Mesodermal cell (in vitro differentiated cells): Measurements from ENCODE around the gene UNC13B.
"Not testable (repeated sequence)": the region's sequence is repeated elsewhere in the genome, so short reads cannot be mapped to it uniquely, and the experiment has no call there.

ENCODE experiments used
- H3K27ac ChIP-seq: 2 replicates; pipeline ENCODE4 v1.7.0; 2013; ENCODE audit warnings: mild to moderate bottlenecking, low read depth, low read length, moderate library complexity; ENCODE audit not compliant: severe bottlenecking
- H3K36me3 ChIP-seq: 2 replicates; pipeline ENCODE4 v1.7.1; 2013; ENCODE audit warnings: mild to moderate bottlenecking, low read length, moderate library complexity; ENCODE audit not compliant: control insufficient read depth, insufficient read depth
- H3K4me1 ChIP-seq: one replicate; pipeline ENCODE4 v1.7.1; 2013; ENCODE audit warnings: mild to moderate bottlenecking, low read length; ENCODE audit not compliant: insufficient read depth, control insufficient read depth, poor library complexity, severe bottlenecking
- H3K4me3 ChIP-seq: 2 replicates; pipeline ENCODE4 v1.7.0; 2013; ENCODE audit warnings: low read length, control low read depth, mild to moderate bottlenecking; ENCODE audit not compliant: insufficient read depth, poor library complexity, severe bottlenecking; ENCODE audit errors: extremely low read depth
- H3K9me3 ChIP-seq: 2 replicates; pipeline ENCODE4 v1.7.1; 2013; ENCODE audit warnings: mild to moderate bottlenecking, low read length, moderate library complexity; ENCODE audit not compliant: control insufficient read depth
- WGBS, 2 experiments: methylation state at CpG; one replicate each; pipeline ENCODE4 v1.1.5; 2013; ENCODE audit warnings: missing lambda C conversion rate in 2 of 2; ENCODE audit not compliant: insufficient coverage in 2 of 2; 5-methylcytosine and 5-hydroxymethylcytosine counted together

Gene UNC13B

DNA sequence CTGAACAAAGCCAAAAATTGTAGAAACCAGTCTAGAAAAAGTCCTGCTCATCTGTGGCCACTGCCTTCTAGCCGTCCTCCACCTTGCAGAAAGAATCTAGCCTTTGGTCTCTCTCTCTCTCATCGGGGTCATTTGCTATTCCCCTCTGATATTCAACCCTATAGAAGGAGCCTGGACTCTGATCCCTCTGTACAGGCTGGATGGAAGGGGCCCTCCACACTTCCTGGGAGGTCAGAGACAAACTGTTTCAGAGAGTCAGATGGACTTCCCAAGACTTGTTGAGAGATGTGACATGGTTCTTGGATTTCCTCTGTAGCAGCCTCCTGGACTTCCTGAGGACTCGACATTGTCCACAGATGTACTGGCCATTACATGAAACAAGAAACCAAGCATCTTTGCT is 243.1 kb downstream of the UNC13B start:
- Histone ChIP-seq H3K36me3 (peaks cover 38% of the 10 kb centered on the region), H3K4me1 (no peaks in the 10 kb centered on the region), H3K27ac (no peak overlapping the region), H3K9me3 (no peaks in the 10 kb centered on the region), H3K4me3 (no peak overlapping the region)
- WGBS, 2 experiments, result 89 to 100% methylated on average over 1 to 2 of the region's 3 CpGs

DNA sequence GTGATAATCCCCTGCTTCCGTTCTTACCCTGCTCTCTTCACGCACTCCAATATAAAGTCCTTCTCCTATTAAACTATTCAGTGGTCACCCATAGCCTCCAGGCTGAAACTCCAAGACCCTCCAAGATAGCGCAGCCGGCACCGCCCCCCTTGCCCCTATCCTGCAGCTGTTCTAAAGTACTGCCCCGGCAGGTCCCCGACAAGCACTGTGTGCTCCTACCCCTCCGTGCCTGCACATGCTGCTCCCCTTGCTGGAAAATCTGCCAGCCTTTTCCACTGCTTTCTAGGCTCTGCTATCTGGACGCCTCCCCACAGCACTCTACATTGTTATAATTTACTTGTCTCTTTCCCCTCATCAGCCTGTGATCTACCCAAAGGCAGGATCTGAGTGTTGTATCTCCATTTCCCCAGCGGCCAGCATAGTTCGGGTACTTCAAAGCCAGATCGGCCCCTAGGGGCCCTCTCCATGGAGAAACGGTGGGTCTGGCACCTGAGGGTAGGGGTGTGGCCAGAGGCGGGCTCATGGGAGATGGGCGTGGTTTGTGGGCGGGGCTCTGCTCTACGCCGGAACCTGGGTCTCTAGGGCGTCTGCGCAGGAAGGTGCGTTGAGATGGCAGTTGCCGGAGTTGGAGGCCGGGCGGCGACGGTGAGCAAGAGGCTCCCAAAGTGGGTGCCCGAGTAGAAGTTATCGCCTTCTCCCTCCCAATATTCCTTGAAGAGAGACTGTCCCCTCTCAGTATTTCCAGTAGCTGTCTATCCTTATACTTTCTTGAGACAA is 244.6 kb downstream of the UNC13B start:
- H3K4me3 ChIP-seq, result no peak overlapping the region
- peaks cover 25% of the 10 kb centered on the region for H3K36me3 ChIP-seq
- no peaks in the 10 kb centered on the region for H3K4me1 ChIP-seq
- H3K27ac ChIP-seq, result no peak overlapping the region
- WGBS, 2 experiments, result 83 to 86% methylated on average over 25 of the region's 28 CpGs
- no peaks in the 10 kb centered on the region for H3K9me3 ChIP-seq

DNA sequence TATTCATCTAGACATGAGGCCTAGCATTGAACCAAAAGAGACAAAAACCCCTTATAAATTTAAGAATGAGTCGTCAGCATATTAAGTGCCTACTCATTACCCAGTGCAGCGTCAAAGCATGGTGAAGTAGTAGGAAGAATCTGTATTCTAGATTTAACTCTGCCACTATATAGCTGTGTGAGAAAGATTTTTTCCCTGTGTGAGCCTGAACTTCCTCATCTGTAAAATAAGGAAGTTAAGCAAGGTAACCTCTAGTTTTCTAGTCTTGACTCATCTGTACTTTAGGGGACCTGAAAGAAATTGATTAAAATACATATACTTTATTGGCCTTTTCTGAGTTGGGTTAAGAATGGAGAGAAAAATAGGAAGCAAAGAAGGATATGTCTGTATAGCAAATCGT is 246.0 kb downstream of the UNC13B start:
- Histone ChIP-seq H3K27ac (no peak overlapping the region), H3K36me3 (peaks cover 16% of the 10 kb centered on the region), H3K9me3 (no peaks in the 10 kb centered on the region), H3K4me3 (no peak overlapping the region), H3K4me1 (no peaks in the 10 kb centered on the region)
- WGBS, 2 experiments, result no CpG with 5 or more reads among the region's 3 CpGs

DNA sequence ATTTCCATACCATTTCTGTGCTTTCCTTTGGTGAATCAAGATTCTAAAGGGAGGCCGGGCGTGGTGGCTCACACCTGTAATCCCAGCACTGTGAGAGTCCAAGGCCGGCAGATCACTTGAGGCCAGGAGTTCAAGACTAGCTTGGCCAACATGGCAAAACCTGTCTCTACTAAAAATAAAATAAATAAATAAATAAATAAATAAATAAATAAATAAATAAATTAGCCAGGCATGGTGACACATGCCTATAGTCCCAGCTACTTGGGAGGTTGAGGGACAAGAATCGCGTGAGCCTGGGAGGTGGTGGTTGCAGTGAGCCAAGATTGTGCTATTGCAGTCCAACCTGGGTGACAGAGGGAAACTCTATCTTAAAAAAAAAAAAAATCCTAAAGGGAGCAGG is 247.6 kb downstream of the UNC13B start:
- H3K36me3 ChIP-seq, H3K4me1 ChIP-seq, H3K9me3 ChIP-seq, H3K27ac ChIP-seq, H3K4me3 ChIP-seq: not testable (repeated sequence)
- 100% methylated on average over 2 of the region's 5 CpGs for WGBS, 2 experiments

DNA sequence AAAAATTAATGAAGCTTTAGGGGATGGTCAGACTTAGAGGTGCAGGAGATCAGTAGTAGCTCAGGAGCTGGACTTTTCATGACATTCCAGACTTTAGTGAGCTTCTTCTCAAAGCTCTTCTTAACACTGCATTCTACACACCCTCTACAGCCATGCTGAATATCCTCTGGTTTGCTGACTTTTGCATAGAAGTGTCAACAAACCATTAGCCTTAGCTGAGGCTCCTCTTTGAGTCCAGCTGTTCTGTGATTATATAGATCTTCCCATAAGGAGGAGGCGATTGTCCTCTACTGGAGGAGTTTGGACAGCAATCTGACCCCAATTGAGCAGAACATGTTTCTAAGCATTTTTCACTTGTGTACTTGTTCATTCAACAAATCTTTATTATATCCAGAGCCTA is 253.1 kb downstream of the UNC13B start:
- Histone ChIP-seq H3K4me1 (no peaks in the 10 kb centered on the region), H3K27ac (no peak overlapping the region), H3K36me3 (no peaks in the 10 kb centered on the region), H3K4me3 (no peak overlapping the region), H3K9me3 (no peaks in the 10 kb centered on the region)
- 100% methylated on average over 1 of the region's 1 CpG; no CpG with 5 or more reads in 1 of the 2 experiments for WGBS, 2 experiments

DNA sequence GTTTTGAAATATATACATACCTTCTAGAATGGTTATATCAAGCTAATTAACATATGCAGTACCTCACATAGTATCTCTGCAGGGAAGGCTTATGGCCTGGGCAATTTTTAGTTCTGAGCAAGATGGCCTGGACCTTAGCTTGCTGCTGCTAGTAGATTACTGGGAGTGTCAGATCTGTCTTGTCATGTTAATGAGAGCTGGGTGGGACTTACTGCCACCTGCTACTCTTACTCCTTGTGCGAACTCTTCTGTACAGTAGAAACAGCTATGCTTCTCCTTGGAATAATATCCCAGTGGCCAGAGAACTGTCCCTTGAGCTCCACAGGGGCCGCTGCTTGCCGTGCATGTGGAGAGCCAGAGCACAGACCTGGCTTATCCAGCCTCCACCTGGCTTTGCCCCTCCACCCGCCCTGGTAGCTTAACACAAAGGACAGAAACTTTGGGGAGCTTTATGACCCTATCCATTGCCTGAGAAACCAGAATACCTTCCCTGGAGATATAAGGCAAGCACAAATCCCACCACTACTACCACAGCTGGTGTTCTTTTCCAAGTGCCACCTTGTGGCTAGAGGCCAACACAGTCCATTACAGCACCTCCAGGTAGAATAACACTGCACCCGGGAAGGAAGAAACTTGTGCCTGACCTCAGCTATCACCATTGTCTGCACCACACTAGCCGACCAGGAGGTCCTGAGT is 253.7 kb downstream of the UNC13B start:
- Histone ChIP-seq H3K9me3 (no peaks in the 10 kb centered on the region), H3K4me3 (no peak overlapping the region), H3K36me3 (no peaks in the 10 kb centered on the region), H3K27ac (no peak overlapping the region), H3K4me1 (no peaks in the 10 kb centered on the region)
- WGBS, 2 experiments, result 63 to 76% methylated on average over 6 of the region's 6 CpGs

DNA sequence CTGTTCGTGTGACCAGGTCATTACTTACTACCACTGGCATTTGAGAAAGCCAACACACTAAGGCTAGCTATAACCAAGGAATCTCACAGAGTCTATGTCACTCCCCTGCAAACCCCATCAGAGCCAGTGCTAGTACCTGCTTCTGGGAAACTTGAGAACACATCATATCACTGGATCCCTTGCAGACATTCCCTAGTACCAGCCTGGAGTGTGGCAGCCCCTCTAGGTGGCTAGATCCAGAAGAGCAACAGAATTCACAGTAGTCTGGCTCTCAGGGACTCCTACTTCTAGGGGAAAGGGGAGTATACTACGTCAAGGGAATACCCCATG is 254.3 kb downstream of the UNC13B start:
- no peaks in the 10 kb centered on the region for H3K4me1 ChIP-seq
- no peaks in the 10 kb centered on the region for H3K9me3 ChIP-seq
- H3K36me3 ChIP-seq, result no peaks in the 10 kb centered on the region
- H3K4me3 ChIP-seq, result no peak overlapping the region
- WGBS, 2 experiments, result 83% methylated on average over 2 of the region's 2 CpGs
- no peak overlapping the region for H3K27ac ChIP-seq

DNA sequence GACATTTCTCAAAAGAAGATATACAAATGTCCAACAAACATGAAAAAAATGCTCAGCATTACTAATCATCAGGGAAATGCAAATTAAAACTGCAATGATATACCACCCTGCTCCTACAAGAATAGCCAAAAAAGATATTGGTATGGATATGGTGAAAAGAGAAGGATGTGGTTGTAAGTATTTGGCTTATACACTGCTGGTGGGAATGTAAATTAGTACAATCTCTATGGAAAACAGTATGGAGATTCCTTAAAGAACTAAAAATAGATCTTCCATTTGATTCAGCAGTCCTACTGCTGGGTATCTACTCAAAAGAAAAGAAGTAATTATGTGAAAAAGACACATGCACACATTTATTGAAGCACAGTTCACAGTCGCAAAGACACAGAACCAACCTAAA is 260.5 kb downstream of the UNC13B start:
- Histone ChIP-seq H3K27ac (no peak overlapping the region), H3K4me1 (no peaks in the 10 kb centered on the region), H3K9me3 (no peaks in the 10 kb centered on the region), H3K36me3 (no peaks in the 10 kb centered on the region), H3K4me3 (no peak overlapping the region)
- WGBS, 2 experiments, result no CpG with 5 or more reads among the region's 1 CpG

DNA sequence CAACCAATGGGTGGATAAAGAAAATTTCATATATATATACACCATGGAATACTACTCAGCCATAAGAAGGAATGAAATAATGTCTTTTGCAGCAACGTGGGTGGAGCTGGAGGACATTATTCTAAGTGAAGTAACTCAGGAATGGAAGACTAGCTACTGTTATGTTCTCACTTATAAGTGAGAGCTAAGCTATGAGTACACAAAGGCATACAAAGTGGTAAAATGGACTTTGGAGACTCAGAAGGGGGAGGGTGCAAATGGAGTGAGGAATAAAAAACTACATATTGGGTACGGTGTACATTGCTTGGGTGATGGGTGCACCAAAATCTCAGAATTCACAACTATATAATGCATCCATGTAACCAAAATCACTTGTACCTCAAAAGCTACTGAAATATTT is 260.9 kb downstream of the UNC13B start:
- 80% methylated on average over 1 of the region's 2 CpGs; no CpG with 5 or more reads in 1 of the 2 experiments for WGBS, 2 experiments
- Histone ChIP-seq H3K36me3 (no peaks in the 10 kb centered on the region), H3K27ac (no peak overlapping the region), H3K9me3 (no peaks in the 10 kb centered on the region), H3K4me1 (no peaks in the 10 kb centered on the region), H3K4me3 (no peak overlapping the region)

DNA sequence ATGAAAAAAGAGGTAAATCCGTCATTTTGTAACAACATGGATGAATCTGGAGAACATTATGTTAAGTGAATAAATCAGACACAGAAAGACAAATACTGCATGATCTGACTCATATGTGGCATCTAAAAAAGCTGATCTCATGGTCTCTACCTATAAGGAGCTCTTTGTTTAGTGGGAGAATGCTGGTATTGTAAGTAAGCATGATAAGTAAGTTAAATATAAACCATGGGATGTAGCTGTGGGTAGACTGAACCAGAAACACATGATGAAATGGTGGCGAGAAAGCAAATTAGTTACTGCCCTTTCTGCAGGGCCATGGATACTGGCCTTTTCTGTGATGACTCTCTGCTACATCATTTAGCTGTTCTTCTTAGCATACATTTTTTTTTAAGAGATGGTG is 261.7 kb downstream of the UNC13B start:
- Histone ChIP-seq H3K36me3 (no peaks in the 10 kb centered on the region), H3K9me3 (no peaks in the 10 kb centered on the region), H3K27ac (no peak overlapping the region), H3K4me3 (no peak overlapping the region), H3K4me1 (no peaks in the 10 kb centered on the region)
- 100% methylated on average over 1 of the region's 2 CpGs for WGBS, 2 experiments
